Tibial nerve (tissue), 4 donors: ENCODE data around the gene PDCD4.

ENCODE experiments used
- EP300 ChIP-seq, 2 donors: sonication (generic); formaldehyde crosslinking; IDR thresholded peaks; one replicate each; pipeline ENCODE4 v1.6.1; 2017; ENCODE audit warnings: antibody characterized with exemption in 2 of 2, mild to moderate bottlenecking in 1 of 2
- POLR2A ChIP-seq, 2 donors: fragments of 450-650 bp; IDR thresholded peaks; one replicate each; pipeline ENCODE4 v1.6.1; 2017; ENCODE audit warnings: antibody characterized with exemption in 2 of 2, mild to moderate bottlenecking in 2 of 2, moderate library complexity in 2 of 2
- TF ChIP-seq, protein P1 (sequence below), 5 experiments: fragments of 200-600 bp in 3 of 5; fragments of 450-650 bp in 2 of 5; sonication (generic) in 3 of 5; IDR thresholded peaks; one replicate each; pipeline ENCODE4 v1.5.1; 2016 to 2019; ENCODE audit warnings: antibody characterized with exemption in 5 of 5, mild to moderate bottlenecking in 3 of 5, moderate library complexity in 2 of 5

DNA sequence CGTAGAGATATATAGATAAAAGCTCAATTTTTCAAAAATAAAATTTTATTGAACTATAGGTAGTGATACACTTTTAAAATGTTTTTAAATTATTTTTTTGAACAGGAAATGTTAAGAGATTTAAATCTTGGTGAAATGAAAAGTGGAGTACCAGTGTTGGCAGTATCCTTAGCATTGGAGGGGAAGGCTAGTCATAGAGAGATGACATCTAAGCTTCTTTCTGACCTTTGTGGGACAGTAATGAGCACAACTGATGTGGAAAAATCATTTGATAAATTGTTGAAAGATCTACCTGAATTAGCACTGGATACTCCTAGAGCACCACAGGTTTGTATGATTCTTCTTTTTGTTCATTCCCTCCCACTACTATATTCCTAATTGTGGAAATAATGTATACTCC, 15.8 kb downstream of the PDCD4 start:
- TF ChIP-seq EP300 (IDR thresholded peaks at IDR 0.05) (no peak), POLR2A (IDR thresholded peaks at IDR 0.05) (no peak)
- TF ChIP-seq, protein P1, sequence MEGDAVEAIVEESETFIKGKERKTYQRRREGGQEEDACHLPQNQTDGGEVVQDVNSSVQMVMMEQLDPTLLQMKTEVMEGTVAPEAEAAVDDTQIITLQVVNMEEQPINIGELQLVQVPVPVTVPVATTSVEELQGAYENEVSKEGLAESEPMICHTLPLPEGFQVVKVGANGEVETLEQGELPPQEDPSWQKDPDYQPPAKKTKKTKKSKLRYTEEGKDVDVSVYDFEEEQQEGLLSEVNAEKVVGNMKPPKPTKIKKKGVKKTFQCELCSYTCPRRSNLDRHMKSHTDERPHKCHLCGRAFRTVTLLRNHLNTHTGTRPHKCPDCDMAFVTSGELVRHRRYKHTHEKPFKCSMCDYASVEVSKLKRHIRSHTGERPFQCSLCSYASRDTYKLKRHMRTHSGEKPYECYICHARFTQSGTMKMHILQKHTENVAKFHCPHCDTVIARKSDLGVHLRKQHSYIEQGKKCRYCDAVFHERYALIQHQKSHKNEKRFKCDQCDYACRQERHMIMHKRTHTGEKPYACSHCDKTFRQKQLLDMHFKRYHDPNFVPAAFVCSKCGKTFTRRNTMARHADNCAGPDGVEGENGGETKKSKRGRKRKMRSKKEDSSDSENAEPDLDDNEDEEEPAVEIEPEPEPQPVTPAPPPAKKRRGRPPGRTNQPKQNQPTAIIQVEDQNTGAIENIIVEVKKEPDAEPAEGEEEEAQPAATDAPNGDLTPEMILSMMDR (IDR thresholded peaks at IDR 0.05) = no peak
